Activated naive CD4-positive, alpha-beta T cell (primary cell): ENCODE measurements around the gene NLRP9.

Experiments used
- DNase-seq, 4 experiments: peaks; one replicate each; lab custom pipeline; 2025; lab: John Stamatoyannopoulos, UW

NLRP9 gene

GRCh38 chr19:55703790-55704215 is 34.4 kb downstream of the NLRP9 start:
- peak in 1 of 4 experiments; percentile 26 for DNase-seq

- no peak for DNase-seq
Observed at GRCh38 chr19:55702131-55702627, 36.0 kb downstream of the NLRP9 start.

- no peak for DNase-seq
Observed at GRCh38 chr19:55700813-55701212, 37.4 kb downstream of the NLRP9 start.

- no peak for DNase-seq
Observed at GRCh38 chr19:55699221-55699620, 39.0 kb downstream of the NLRP9 start.

GRCh38 chr19:55698256-55698655 is 39.9 kb downstream of the NLRP9 start:
- no peak for DNase-seq

GRCh38 chr19:55697698-55698097 is 40.5 kb downstream of the NLRP9 start:
- DNase-seq: no peak

- DNase-seq: no peak
Observed at GRCh38 chr19:55697069-55697440, 41.1 kb downstream of the NLRP9 start.

- no peak for DNase-seq
Observed at GRCh38 chr19:55696301-55697068, 41.7 kb downstream of the NLRP9 start.

- DNase-seq: no peak
Observed at GRCh38 chr19:55695511-55696290, 42.5 kb downstream of the NLRP9 start.

- DNase-seq: no peak
Observed at GRCh38 chr19:55694656-55695491, 43.3 kb downstream of the NLRP9 start.

- DNase-seq: no peak
Observed at GRCh38 chr19:55694241-55694655, 44.0 kb downstream of the NLRP9 start.

- DNase-seq: no peak
Observed at GRCh38 chr19:55693336-55693974, 44.7 kb downstream of the NLRP9 start.

- no peak for DNase-seq
Observed at GRCh38 chr19:55692681-55693081, 45.5 kb downstream of the NLRP9 start.

GRCh38 chr19:55691561-55692481 is 46.4 kb downstream of the NLRP9 start:
- DNase-seq: no peak

- DNase-seq: no peak
Observed at GRCh38 chr19:55690769-55691545, 47.2 kb downstream of the NLRP9 start.

- DNase-seq: no peak
Observed at GRCh38 chr19:55690109-55690768, 48.0 kb downstream of the NLRP9 start.

- no peak for DNase-seq
Observed at GRCh38 chr19:55689411-55690108, 48.6 kb downstream of the NLRP9 start.

GRCh38 chr19:55688422-55689218 is 49.6 kb downstream of the NLRP9 start:
- no peak for DNase-seq
